Astrocyte of the hippocampus (primary cell): Measurements from ENCODE around the gene LIX1.
"Not testable (repeated sequence)": the region's sequence is repeated elsewhere in the genome, so short reads cannot be mapped to it uniquely, and the experiment has no call there.

Source experiments
- DNase-seq: peaks from one replicate; pipeline ENCODE4 v3.0.0; 2011; ENCODE audit warnings: low read depth, low spot score

Gene LIX1

DNA sequence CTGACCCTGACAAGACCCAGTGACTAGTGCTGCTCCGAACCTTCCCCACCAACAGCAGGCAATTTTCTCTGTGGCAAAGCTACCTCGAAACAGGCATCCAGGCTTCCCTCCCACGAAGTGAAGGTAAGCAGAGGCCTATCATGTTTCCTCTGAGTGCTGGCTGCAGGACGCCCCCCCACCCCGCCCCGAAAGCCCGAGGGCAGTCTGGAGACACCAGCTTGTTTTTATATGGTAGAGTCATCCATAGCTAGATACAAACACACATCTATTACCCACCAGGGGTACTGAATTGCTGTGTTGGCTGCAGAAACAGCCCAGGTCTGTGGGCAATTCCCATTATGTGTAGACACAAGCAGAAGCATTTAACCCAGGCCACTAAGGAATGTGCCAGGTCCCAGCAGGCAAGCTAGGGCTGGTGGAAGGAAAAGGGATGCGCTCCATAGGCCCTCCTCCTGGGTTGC, 40.4 kb downstream of the LIX1 start:
- peak; percentile 19 for DNase-seq

DNA sequence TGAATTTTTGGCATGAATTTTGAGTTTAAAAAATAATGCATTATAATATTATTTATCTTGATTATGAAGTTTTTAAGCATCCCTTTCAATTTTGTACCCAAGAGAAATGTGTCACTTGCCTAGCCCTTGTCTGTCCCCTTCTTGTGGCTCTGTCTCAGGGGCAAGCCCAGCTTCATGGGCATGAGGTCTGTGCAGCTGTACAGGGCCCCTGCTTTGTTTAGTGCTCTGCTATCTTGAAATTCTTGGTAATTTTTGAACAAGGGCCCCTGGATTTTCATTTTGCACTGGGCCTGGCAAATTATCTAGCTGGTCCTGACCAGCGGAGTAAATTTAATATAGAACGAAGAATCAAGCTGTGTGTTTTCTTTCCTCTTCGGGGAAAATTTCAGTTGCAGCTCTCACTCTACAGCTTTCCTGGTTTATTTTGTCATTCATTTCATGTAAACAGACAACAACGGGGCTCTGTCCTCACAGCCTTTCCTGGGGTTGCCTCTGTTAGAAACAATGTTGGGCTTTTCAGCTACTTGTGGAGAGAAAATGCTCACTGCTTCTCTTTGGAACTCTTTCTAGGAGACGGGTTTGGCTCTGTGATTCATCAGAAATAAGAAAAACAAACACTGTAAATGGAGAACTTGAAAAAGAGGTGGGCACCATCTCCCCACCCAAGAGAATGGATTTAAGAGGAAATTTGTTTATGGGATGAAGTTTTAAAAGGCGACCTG, 41.1 kb downstream of the LIX1 start:
- DNase-seq: peak; percentile 48

DNA sequence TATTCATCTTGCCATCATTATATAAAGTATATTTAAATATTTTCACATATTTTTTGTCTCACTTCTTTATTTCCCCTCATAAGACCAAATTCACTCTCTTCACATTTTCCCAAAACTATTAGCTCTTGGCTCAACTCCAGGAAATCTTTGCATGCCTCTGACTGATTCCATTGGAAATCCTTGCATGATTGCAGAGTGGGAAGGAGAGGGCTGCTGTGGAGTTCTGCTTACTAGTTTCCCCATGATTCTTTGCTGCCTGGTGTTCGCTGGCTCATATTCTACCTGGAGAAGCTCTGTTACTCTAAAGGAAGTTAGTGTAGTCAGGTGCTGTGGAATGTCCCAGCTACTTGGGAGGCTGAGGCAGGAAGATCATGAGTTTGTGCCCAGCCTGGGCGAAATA, 41.9 kb downstream of the LIX1 start:
- peak; percentile 55 for DNase-seq

DNA sequence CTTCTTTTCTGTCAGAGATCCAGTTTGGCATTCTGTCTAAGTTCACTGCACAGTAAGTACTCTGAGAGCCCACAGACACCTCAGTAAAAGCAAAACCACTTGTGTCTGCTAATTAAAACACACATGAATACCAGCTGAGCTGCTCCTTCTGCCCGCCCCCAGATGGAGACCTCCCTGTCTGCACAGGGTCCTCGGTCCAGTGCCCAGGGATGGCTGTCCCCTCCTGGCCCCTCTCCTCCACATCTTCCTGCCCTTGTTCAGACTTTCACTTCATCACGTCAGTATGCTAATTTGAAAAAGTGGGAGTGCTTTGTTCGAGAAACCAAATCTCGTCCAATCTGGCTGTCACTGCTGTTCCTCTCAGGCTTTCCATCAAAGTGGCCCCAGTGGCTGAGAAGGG, 43.5 kb downstream of the LIX1 start:
- peak; percentile 73 for DNase-seq

DNA sequence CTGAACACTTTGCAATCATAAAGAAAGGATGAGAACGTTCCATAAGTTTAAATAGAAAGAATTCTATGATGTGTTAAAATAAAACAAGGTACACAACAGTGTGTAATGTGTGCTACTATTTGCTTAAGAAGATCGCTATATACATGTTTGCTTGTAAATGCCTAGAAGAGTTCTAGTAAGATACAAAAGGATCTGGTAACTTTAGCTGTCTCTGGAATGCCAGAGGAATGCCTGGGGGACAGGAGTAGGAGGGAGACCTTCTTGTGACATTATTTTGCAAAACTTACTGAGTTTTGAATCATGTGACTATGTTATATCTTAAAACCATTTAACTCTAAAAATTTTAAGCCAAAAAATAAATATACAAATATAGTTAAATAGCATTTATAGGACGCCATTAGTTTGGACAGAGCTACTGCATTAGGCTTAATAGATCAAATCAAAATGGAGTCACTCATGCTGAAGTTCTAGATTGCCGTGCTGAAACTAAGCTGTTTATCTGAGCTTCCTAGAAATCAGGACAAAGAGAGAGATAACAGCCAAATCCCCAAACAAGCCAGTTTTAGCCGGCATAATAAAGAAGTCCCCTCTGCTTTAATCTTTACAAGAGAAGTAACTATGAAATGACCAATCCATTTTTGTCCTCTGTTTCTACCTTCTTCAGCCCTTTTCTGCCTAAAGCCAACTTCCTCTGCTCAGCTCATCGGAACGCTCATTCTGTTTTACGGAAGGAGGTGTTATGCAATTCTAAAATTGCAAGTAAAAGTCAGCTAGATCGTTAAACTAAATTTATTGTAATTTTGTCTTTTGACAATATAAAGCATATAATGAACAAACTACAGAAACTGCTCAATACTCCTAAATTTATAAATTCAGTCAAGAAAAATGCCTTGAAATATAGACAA, 44.8 kb downstream of the LIX1 start:
- no peak for DNase-seq

DNA sequence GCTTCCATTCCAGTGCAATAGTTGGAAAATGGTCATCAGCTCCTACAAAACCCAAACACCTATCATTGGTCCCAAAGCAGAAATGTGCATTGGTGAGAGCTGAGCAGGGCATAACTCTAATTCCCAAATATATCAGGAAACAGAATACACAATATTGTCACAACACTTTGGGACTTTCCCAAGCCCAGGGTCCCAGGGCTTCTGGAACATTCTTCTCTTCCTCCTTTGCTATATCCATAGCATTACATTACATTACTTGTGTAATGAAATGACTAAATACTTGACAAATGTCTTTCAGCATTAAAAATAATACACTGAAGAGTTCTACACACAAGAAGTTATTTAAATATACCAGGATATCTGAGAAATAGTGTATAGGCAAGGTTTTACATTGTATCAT, 45.6 kb downstream of the LIX1 start:
- no peak for DNase-seq

DNA sequence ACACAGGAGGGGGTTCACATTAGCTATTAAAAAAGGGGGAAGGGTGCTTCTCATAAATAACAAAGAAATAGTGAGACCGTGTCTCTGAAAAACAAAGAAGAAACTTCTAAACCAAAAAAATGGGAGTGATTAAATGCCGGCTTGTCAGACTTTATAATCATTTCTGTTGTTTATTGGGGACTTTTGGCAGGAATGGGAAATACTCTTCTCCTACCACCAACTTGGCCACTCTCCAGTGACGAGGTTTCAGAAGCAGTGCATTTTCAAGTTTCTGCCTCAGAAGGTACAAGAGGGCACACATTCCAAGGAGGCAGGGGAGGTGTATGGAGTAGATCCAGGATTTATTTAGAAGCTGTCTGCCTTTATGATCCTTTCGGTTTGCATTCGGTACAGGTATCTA, 46.2 kb downstream of the LIX1 start:
- DNase-seq: peak; percentile 88

DNA sequence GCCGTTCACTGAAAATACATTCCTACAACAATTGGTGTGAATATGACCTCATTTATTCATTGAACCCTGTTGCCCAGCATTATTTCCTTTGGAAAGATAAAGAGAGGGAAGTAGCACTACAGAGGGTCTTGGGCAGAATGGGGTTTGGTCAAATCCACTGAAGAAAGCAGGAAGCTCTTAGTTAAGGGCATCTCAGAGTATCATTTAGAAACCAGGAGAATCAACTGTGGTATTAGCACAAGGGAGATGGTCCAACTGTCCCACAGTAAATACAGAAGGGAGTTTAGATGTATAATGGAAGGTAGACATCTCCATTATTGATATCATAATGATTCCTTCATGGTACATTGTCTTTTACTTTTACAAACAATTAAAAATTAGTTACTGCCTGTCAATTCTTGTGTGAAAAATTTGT, 47.1 kb downstream of the LIX1 start:
- no peak for DNase-seq

DNA sequence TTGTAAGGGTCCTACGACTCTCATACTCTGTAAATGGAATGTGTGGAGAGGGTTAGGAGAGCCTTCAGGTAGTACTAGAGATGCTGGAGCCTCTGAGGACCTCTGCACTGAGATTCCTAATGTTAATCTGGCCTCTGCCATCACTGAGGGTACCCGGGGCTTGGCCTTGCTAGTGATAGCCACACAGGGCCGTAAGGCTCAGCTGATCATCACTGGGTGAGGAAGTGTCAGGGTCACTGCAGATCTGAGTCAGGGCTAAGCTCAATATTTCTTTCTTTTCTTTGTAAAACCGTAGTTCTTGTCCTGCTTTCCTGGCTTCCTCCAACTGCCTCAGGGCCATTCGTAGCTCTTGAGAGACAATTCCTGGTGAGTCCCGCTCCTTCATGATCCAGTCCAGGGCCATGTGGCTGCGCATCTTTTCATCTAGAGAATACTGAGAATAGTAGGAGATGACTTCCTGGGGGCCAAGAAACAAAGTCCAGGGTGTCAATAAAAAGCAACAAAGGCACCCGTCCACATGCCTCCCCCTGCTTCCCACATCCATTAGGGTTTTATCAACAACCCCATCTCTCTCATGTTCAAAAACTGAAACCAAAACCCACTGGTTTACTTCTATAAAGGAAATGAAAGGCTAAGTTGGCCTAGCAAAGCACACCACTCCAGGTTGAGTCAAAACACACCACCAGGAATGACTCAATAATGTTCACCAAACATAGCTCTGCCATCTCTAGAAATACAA, 47.7 kb downstream of the LIX1 start:
- DNase-seq: peak; percentile 16

DNA sequence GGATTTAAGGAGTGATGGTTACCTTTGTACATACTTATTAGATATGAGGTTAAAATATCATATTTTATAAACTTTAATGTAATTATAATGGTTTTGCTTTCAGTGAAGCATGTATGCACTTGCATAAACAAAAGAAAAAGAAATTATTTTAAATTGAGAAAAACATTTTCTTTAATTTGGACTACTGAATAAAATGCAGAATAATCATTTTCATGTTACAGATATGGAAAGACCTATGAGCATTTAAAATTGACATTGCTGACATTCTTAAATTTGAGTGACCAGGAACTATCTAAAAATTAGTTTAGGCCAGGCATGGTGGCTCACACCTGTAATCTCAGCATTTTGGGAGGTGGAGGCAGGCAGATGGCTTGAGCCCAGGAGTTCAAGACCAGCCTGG, 49.2 kb downstream of the LIX1 start:
- no peak for DNase-seq

DNA sequence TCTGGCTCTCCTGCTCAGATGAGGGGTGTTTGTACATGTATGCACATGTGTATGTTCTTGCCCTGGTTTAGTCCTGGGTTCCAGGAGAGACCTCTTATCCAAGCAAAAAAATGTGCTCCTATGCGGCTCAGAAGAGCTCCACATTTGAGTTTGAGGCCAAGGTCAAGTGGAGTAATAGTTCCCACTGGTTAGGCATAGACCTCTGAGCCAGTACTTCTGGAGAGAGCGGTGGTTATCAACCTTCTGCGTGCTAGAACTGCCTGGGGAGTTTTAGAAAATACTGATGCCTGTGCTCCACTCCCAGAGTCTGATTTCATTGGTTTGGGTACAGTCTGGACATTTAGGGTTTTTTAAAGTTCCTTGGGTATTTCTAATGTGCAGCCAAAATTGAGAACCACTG, 51.5 kb downstream of the LIX1 start:
- DNase-seq: no peak

DNA sequence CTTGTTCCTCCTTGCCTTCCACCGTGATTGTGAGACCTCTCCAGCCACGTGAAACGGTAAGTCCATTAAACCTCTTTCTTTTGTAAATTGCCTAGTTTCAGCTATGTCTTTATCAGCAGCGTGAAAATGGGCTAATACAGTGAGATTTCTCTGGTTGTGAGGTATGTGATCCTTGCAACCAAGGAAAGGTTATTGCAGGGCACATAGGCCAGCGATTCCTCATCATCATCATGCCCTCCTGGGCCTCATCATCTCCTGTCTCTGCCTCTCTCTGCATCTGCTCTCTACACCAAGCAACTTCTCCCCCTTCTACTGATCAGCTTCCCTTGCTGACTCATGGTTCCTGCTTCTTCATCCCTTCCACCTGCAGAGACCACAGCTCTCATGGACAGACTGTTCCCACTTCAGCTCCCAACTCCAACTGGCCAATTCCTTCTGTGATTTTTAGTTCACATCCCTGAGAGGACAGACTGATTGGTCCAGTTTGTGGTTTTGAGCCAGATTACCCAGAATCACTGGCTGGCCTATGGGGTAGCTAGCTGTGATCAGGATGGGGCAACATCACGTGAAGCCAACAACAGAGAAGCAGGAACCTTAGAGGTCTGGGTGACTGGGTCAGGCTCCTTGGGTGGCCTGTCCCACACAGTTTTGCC, 53.1 kb downstream of the LIX1 start:
- DNase-seq: no peak

DNA sequence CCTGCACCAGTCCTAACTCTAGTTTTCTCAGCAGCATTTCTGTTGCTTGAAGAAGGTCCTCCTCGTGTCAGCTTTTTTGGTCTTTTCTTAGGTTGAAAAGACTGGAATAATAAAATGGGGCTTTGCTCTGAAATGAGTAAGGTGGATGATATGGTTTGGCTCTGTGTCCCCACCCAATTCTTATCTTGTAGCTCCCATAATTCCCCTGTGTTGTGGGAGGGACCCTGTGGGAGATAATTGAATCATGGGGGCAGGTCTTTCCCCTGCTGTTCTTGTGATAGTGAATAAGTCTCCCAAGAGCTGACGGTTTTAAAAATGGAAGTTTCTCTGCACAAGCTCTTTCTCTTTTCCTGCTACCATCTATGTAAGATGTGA, 53.6 kb downstream of the LIX1 start:
- no peak for DNase-seq

DNA sequence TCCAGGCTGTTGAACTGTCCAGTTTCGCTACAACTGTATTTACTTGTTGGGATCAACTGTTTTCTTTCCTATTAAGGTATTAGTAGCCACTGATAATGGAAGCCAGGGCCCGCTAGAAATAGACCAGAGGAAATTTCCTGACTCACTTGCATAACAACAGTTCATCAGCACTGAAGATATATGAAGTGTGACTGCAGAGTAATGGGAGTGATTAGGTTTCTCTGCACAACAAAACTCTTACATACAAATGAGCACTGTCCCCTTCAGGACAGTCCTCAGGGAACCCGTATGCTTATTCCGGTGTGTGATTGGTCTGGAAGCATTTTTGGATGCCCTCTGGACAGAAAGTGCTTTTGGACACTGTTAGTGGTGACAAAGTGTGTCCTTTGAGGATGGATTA, 55.3 kb downstream of the LIX1 start:
- no peak for DNase-seq

DNA sequence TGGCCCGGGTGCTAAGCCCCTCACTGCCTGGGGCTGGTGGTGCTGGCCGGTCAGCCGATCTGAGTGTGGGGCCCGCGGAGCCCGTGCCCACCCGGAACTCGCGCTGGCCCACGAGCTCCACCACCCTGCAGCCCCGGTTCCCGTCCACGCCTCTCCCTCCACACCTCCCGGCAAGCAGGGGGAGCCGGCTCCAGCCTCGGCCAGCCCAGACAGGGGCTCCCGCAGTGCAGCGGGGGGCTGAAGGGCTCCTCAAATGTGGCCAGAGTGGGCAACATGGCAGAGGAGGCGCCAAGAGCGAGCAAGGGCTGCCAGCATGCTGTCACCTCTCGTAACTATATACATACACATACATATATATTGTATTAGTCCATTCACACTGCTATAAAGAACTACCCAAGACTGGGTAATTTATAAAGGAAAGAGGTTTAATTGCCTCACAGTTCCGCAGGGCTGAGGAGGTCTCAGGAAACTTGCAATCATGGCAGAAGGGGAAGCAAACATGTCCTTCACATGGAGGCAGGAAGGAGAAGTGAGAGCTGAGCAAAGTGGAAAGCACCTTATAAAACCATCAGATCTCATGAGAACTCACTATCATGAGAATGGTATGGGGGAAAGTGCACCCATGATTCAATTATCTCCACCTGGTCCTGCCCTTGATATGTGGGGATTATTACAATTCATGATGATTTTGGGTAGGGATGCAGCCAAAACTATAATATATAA, 56.8 kb downstream of the LIX1 start:
- DNase-seq: no peak

DNA sequence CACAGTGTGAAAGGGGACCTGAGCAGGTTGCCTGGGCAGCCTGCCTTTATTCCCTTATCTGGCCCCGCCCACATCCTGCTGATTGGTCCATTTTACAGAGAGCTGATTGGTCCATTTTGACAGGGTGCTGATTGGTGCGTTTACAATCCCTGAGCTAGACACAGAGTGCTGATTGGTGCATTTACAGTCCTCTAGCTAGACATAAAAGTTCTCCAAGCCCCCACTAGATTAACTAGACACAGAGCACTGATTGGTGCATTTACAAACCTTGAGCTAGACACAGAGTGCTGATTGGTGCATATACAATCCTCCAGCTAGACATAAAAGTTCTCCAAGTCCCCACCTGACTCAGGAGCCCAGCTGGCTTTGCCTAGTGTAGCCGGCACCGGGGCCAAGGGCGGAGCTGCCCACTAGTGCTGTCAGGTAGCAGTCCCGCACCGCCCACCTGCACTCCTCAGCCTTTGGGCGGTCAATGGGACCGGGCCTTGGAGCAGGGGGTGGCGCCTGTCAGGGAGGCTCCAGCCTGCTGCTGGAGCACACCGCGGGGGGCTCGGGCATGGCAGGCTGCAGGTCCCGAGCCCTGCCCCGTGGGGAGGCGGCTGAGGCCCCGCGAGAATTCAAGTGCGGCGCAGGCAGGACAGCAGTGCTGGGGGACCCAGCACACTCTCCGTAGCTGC, 57.5 kb downstream of the LIX1 start:
- DNase-seq: not testable (repeated sequence)

DNA sequence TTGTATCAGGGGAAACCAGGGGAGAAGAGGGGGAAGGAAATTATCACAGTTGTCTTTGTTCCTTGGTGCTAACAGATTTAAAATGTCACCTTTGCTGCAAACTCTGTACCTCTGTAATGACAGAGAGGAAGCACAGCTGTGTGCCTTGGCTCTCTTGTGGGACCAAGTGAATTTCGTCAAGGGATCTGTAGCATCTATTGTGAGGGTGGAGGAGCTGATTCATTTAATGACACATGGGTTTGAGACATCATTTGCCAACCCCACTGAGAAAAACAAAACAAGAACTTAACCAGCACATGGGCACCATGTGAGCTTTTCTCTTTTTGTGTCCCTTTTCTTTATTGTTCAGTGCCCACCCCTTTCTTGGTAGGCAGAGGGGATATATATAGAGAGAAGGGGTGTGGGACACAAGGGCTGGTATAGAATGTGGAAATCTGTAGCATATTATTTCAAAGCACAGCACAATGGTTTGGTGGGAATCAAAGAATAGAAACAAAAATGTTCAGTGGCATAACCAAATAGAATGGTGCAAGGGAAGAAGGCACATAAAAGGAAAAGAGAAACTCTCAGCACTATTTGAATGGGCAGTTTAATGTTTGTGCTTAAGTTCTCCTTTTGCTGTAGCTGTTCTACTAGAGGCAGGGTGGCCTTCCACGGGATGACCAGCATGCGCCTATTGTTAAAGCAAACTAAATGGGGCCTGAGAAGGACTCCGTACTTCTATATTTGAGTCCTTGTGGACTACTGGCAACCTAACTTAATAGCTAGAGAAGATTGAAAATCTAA, 63.3 kb downstream of the LIX1 start:
- DNase-seq: no peak

DNA sequence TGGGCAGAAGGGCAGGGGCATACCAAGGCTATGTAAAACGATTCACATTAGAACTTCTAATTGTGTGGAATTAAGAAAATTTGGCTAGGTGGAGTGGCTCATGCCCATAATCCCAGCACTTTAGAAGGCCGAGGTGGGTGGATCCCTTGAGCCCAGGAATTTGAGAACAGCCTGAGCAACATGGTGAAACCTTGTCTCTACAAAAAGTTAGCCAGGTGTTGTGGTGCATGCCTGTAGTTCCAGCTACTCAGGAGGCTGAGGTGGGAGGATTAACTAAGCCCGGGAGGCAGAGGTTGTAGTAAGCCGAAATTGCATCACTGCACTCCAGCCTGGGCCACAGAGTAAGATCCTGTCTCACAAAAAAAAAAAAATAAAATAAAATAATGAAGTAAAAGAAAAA, 65.2 kb downstream of the LIX1 start:
- no peak for DNase-seq

DNA sequence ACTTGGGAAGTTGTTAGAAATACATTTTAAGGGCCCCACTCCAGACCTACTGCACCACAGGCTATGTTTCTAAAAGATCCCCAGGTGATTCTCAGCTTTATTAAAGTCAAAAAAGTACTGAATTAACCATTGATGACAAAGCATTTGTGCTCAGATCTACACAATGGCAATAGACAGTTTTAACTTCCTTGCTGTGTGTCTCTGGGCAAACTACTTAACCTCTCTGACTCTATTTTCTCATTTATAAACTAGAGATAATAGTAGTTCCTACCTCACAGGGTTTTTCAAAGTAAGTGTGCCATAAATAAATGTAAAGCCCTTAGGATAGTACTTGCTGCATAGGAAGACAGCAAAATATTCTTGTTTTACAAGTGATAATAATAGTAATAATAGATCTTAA, 66.3 kb downstream of the LIX1 start:
- no peak for DNase-seq

DNA sequence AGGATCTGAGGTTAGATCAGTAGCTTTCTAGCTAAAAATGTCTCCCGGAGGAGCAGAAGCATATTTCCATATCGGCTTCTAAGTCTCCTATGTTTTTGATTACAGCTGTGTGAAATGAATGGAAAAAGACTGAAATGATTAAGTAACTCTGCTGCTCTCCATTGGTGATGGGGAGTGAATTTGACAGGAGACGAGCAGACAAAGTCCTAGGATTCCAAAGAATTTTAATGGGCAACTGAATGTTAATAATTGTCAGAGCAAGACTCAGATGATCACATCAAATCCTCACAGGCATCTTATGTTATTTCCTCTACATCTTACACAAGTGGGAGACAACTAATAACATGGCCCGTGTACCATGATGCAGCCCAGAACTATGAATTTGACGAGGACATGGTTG, 66.8 kb downstream of the LIX1 start:
- no peak for DNase-seq
